Measurements from ENCODE around the gene STK35.

DNA sequence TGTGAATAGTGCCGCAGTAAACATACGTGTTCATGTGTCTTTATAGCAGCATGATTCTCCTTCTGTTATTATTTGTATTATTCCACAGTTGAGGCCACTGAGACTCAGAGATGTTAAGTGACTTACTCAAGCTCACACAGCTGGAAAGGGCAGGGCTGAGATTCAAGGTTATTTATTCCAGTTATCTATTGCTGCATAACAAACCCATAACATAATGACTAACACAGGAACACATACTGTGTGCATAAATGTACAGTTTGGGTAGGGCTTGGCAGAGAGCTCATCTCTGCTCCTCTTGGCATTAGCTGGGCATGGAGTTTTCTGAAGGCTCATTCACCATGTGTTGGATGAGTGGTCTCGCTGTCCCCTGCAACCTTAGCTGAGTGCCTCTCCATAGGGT lies 68.8 kb downstream of the STK35 start:
- TF ChIP-seq, protein P1, sequence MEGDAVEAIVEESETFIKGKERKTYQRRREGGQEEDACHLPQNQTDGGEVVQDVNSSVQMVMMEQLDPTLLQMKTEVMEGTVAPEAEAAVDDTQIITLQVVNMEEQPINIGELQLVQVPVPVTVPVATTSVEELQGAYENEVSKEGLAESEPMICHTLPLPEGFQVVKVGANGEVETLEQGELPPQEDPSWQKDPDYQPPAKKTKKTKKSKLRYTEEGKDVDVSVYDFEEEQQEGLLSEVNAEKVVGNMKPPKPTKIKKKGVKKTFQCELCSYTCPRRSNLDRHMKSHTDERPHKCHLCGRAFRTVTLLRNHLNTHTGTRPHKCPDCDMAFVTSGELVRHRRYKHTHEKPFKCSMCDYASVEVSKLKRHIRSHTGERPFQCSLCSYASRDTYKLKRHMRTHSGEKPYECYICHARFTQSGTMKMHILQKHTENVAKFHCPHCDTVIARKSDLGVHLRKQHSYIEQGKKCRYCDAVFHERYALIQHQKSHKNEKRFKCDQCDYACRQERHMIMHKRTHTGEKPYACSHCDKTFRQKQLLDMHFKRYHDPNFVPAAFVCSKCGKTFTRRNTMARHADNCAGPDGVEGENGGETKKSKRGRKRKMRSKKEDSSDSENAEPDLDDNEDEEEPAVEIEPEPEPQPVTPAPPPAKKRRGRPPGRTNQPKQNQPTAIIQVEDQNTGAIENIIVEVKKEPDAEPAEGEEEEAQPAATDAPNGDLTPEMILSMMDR (conservative IDR thresholded peaks at IDR 0.05; ENCODE audit: low read depth, low read length): no peak
- TF ChIP-seq EZH2 (IDR thresholded peaks at IDR 0.05; ENCODE audit: low read length, unreplicated experiment): no peak
